GM18498 (cell line): ENCODE results near the gene C4BPA.

Experiments used
- ATAC-seq: cut with Tn5 transposase; IDR thresholded peaks from one replicate; pipeline ENCODE4 v1.9.1; 2021; ENCODE audit warnings: mild to moderate bottlenecking, moderate library complexity; ENCODE audit not compliant: unreplicated experiment

C4BPA gene

GRCh38 chr1:207103892-207104373 lies at the start of gene C4BPA:
Gene C4BPA (plus strand): TSS chr1:207104233. CDS start chr1:207113026, 8,793 bp downstream.
- no peak for ATAC-seq

DNA sequence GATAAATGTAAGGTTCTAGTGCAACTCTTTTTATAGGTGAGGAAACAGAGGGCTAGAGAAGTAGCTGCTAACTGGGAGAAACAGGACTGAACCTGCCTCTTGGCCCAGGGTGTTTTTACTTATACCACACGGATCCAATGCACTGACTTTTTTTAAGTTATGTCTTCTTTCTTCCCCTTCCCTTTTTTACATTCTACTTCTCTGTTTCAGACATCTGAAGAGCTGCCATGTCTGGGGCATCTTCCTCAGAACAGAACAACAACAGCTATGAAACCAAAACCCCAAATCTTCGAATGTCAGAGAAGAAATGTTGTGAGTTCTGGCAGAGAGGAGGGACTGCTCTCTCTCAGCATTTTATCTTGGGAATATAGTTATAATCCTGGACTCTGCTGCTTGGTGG lies 49.5 kb upstream of the C4BPA start:
- ATAC-seq: no peak

DNA sequence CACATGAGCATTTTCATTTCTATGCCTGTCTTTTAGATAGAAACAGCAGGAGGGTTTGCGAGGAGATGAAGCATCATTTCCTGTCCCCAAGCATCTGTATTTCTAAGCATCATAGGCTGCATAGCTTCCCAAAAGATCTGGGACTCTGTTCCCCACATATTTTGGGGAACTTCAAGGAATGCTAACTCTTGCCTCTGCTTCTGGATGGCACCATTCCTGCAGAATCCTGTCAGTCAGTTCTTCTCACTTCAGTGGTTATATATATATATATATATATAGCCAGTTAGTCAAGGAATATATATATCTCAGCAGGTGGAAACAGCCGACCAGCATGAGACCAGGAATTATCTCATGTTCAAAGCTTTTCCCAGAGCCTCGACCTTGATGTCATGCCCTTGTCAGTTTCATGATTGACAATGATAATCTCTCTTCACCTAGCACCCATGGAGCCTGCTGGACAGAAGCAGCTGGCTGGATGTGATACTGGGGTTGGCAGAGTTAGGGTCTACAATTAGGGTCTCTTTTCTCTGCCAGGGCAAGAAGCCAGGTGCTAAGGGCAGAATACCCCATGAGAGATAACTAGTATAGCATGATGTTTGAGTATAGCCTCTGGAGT lies 48.5 kb upstream of the C4BPA start:
- no peak for ATAC-seq

DNA sequence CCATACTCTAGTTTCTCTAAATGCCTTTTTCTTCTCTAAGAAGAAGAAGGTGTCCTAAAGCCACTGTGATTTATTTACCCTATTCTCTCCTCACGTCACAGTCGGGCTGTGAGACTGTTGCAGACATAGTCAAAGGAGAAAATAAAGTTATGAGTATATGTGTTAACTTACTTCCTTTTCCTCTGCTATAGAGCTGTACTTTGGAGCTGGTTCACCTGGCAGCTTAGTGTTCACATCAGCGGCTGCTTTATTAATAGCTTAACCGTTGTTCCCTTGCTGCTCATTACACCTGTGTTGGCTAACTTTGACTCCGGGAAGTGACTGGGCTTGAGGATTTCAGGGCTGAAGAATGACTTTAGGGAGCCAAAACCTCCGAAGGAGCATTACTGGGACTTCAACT lies 47.4 kb upstream of the C4BPA start:
- ATAC-seq: no peak

DNA sequence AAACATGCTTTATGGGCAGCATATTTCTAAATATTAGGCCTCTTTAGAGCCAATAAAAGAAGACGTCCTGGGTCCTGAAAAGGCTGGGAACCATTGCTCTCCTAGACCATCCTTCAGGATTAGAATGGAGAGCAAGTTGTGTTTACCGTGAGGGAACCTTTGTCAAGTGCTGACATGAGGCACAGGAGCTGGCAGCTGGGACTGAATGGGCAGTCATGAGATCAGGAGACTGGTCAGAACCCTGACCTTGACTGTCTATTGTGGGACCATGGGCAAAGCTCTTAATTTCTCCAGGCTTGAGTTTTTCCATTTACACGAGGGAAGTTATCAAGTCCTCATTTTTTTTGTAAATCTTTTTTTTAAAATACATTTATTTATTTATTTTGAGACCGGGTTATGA lies 45.8 kb upstream of the C4BPA start:
- ATAC-seq: no peak

- no peak for ATAC-seq
Measured at GRCh38 chr1:207058878-207059867, 44.9 kb upstream of the C4BPA start.

- ATAC-seq: no peak
Measured at GRCh38 chr1:207059881-207060280, 44.2 kb upstream of the C4BPA start.

DNA sequence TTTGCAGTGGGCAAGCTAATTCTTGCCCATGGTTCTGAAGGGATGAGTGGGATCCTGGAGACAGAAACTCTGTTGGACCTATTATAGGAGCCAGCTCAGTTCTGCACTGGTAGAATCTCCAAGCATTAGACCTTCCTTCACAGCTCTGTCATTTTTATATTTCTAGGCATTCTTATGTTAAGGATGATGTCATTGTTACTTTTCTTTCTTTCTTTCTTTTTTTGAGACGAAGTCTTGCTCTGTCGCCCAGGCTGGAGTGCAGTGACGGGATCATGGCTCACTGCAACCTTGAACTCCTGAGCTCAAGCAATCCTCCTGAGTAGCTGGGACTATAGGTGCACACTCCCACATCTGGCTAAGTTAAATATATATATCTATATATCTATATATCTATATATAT lies 43.4 kb upstream of the C4BPA start:
- no peak for ATAC-seq

DNA sequence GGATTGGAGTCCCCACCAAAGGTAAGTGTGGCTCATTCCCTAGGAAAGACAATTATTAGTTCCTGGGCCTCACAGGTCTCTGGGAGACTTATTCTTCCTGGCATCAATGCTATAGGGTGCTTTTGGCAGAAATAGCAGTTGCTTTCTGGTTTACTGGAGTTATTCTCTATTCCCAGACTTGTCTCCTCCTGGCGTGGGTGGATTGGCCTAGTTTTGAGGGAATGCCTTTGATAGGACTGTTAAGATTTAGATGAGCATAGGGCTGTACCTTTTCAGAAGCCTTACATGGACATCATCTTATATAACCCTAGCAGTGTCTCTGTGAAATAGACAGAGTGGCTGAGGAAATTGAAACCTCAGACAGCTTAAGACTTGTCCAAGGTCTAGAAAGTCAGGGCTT lies 42.0 kb upstream of the C4BPA start:
- no peak for ATAC-seq

DNA sequence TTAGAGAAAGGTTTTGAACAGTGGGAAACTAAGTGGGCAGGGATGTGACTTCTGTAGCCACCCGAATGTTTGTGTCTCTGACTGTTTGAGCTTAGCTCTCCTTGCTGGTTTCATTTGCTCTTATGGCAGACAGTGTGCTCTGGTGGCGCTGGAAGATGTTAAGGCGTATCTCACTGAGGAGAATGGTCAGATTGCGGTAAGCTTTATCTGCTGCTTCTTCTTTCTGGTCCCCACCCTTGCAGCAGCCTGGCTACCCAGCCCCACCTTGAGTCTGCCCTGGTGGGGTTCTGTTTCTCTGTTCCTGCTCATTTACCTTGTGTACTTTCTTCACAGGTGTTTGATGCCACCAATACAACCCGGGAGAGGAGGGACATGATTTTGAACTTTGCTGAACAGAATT lies 41.0 kb upstream of the C4BPA start:
- ATAC-seq: no peak

GRCh38 chr1:207064561-207064960 lies 39.5 kb upstream of the C4BPA start:
- no peak for ATAC-seq

DNA sequence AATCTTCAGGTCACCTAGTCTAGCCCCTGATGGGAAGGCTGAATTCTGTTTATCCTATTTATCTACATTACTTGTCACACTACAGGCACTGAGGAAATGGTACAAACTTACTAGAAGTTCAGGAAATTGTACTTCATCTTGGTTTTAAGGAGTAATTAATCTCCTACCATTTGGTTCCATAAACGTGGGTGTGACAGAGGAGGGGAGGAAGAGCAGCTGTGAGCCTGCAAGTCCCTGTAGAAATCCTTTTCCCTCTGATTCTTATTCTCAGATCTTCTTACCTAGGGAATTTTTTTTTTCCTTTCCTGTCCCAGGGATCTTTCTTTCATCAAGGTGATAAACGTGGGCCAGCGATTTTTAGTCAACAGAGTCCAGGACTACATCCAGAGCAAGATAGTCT lies 36.8 kb upstream of the C4BPA start:
- ATAC-seq: no peak

DNA sequence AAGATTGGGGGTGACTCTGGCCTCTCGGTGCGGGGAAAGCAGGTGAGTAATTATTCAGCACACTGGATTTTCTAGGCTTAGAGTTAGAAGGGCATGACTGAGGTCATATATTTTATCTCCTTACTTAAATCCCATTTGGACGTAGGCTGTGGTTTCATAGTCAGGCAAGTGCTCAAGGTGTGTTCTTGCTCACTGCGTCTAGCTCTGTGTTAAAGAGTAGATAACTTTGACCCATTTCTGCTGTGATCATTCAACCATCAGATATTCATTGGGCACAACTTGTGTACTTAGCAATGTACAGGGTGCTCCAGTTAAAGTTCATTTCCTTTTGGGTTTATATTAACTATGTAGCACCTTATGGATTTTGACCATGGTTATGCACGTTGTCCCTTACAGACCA lies 36.4 kb upstream of the C4BPA start:
- no peak for ATAC-seq

GRCh38 chr1:207069061-207069460 lies 35.0 kb upstream of the C4BPA start:
- no peak for ATAC-seq

- no peak for ATAC-seq
Measured at GRCh38 chr1:207069858-207070506, 34.1 kb upstream of the C4BPA start.

- ATAC-seq: no peak
Measured at GRCh38 chr1:207070811-207071210, 33.2 kb upstream of the C4BPA start.

- no peak for ATAC-seq
Measured at GRCh38 chr1:207071426-207071825, 32.6 kb upstream of the C4BPA start.

DNA sequence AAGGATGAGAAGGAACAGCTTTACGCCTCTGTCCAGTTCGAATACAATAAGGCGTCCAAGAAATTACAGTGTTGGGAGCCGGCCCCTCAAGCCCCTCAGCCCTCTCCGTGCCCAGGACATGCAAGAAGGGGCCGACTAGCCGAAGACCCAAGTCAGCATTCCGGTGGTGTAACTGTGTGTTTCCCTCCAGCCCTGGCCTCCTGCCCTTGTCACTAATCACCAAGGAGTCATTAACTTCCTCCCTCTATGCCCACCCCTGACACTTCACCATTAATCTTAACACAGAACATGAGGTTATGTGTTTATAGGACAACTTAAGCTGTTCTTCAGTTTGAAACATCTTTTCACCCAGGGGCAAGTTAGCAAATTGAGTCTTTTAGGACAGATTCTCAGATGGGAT lies 31.8 kb upstream of the C4BPA start:
- ATAC-seq: no peak

GRCh38 chr1:207073906-207074820 lies 29.9 kb upstream of the C4BPA start:
- no peak for ATAC-seq

- no peak for ATAC-seq
Measured at GRCh38 chr1:207076181-207076955, 27.7 kb upstream of the C4BPA start.
